Left colon (tissue), 2 donors: ENCODE results near the gene ADAMTS9. TPM values are rescaled to one million over a fixed set of nuclear protein-coding genes. Genes with fewer than 3 reads are reported as not detected.

Experiments used
- ATAC-seq: fragments of 200-7000 bp; cut with Tn5 transposase; one replicate; pipeline ENCODE4 v1.9.1; 2020; ENCODE audit warnings: mild to moderate bottlenecking, moderate library complexity
- DNase-seq, 2 donors: peaks; one replicate each; pipeline ENCODE4 v3.0.0-alpha.2; 2020
- intact Hi-C, 2 donors: fragments of 100-400 bp; cut with DNase I in 1 of 2; cut with micrococcal nuclease in 1 of 2; formaldehyde crosslinking; loops; one replicate each; pipeline versions ENCODE4 v1.11.2 to v1.14.0; 2022; cut with DNase I, micrococcal nuclease
- total RNA-seq, 2 donors: library from RNA; stranded (reverse); fragmentation: NEBNext Ultra II Directional; extraction: Animal tissue kit (Norgen Biotek cat#: 25700); gene quantifications; one replicate each; pipeline ENCODE4 v1.2.1, GENCODE V29; 2021
- donor health status: DM: no; HTN: no; CAD: no.
- donor health status: DM: yes; HTN: yes; CAD: no.

Gene ADAMTS9
- total RNA-seq, 2 donors from 2014 or later = 6.3 to 7.0 TPM

GRCh38 chr3:64634417-64634816, 53.4 kb downstream of the ADAMTS9 start:
- ATAC-seq (no peak), DNase-seq (no peak)
- intact Hi-C loops = no loop called here

- DNase-seq (no peak), ATAC-seq (no peak)
- intact Hi-C loops = no loop called here
These were observed 55.8 kb downstream of the ADAMTS9 start for GRCh38 chr3:64631951-64632350.

GRCh38 chr3:64627471-64628321, 60.1 kb downstream of the ADAMTS9 start:
- intact Hi-C loops = no loop called here
- peak; percentile 37 for ATAC-seq
- no peak for DNase-seq

GRCh38 chr3:64627042-64627441, 60.8 kb downstream of the ADAMTS9 start:
- no peak for ATAC-seq
- DNase-seq = no peak
- intact Hi-C loops = no loop called here

- DNase-seq = no peak
- intact Hi-C loops = no loop called here
These were observed 62.4 kb downstream of the ADAMTS9 start for GRCh38 chr3:64625381-64625780.

GRCh38 chr3:64623125-64623524, 64.7 kb downstream of the ADAMTS9 start:
- ATAC-seq = no peak
- no peak for DNase-seq
- intact Hi-C loops = no loop called here

More at GRCh38 chr3:64625381-64625780, 62.4 kb downstream of the ADAMTS9 start:
- ATAC-seq = no peak

- no peak for ATAC-seq
- no peak for DNase-seq
- intact Hi-C loops = no loop called here
These were observed 65.9 kb downstream of the ADAMTS9 start for GRCh38 chr3:64621726-64622395.

GRCh38 chr3:64621275-64621674, 66.5 kb downstream of the ADAMTS9 start:
- no peak for DNase-seq
- intact Hi-C loops = no loop called here
- no peak for ATAC-seq

GRCh38 chr3:64620020-64620419, 67.8 kb downstream of the ADAMTS9 start:
- intact Hi-C loops = no loop called here
- DNase-seq = no peak
- ATAC-seq = no peak

- no peak for DNase-seq
- intact Hi-C loops = no loop called here
- no peak for ATAC-seq
These were observed 68.6 kb downstream of the ADAMTS9 start for GRCh38 chr3:64619216-64619615.

GRCh38 chr3:64617610-64618009, 70.2 kb downstream of the ADAMTS9 start:
- no peak for DNase-seq
- intact Hi-C loops = no loop called here
- ATAC-seq = no peak

- DNase-seq (no peak), ATAC-seq (no peak)
- intact Hi-C loops = no loop called here
These were observed 70.8 kb downstream of the ADAMTS9 start for GRCh38 chr3:64616953-64617352.

GRCh38 chr3:64612916-64613526, 74.8 kb downstream of the ADAMTS9 start:
- ATAC-seq = no peak
- DNase-seq = no peak
- intact Hi-C loops = no loop called here

GRCh38 chr3:64612082-64612860, 75.5 kb downstream of the ADAMTS9 start:
- ATAC-seq = no peak
- intact Hi-C loops = no loop called here
- DNase-seq = peak in 1 of 2 donors; percentile 29

- ATAC-seq = no peak
- intact Hi-C loops = no loop called here
- no peak for DNase-seq
These were observed 79.1 kb downstream of the ADAMTS9 start for GRCh38 chr3:64608741-64609140.

- DNase-seq = no peak
- no peak for ATAC-seq
- intact Hi-C loops = no loop called here
These were observed 80.7 kb downstream of the ADAMTS9 start for GRCh38 chr3:64607032-64607551.

- DNase-seq (no peak), ATAC-seq (no peak)
- intact Hi-C loops = no loop called here
These were observed 83.5 kb downstream of the ADAMTS9 start for GRCh38 chr3:64604313-64604712.

- intact Hi-C loops = no loop called here
- no peak for ATAC-seq
These were observed 86.0 kb downstream of the ADAMTS9 start for GRCh38 chr3:64601824-64602223.

More at GRCh38 chr3:64601824-64602223, 86.0 kb downstream of the ADAMTS9 start:
- no peak for DNase-seq
